ENCODE results near the gene SLC44A3. TPM values are rescaled to one million over a fixed set of nuclear protein-coding genes. Genes with fewer than 3 reads are reported as not detected.

SLC44A3 gene
- total RNA-seq, 4 donors from 2014 or later: 20.6 to 60.5 (median 41.8) TPM

GRCh38 chr1:94819238-94819944 is 766 bp upstream of the SLC44A3 start:
- Histone ChIP-seq H3K36me3 (no peaks in the 10 kb centered on the region), H3K27me3 (no peaks in the 10 kb centered on the region), H3K9me3 (no peaks in the 10 kb centered on the region), H3K4me3 (peak overlapping the region; percentile 49 to 70 (median 56)), H3K4me1 (peaks cover 3 to 44% (median 9%) of the 10 kb centered on the region in 4 donors), H3K27ac (peak overlapping the region; percentile 81 to 90 (median 90))
- no peak for TF ChIP-seq POLR2AphosphoS5 (IDR thresholded peaks at IDR 0.05)
- no peak for TF ChIP-seq EP300 (IDR thresholded peaks at IDR 0.05; ENCODE audit: low read depth)
- no peak for TF ChIP-seq POLR2A (IDR thresholded peaks at IDR 0.05)
- no peak for TF ChIP-seq CTCF (IDR thresholded peaks at IDR 0.05)
- whole genome bisulfite sequencing, 2 donors (ENCODE audit: low coverage in 1 of 2): 27 to 48% methylated on average over 5 to 14 of the region's 14 CpGs
- in situ Hi-C loops (cut with MboI; ENCODE audit: low pct_ligation_motif_present in 1 of 4, low pct_unique_long_range_greater_than_20kb in 1 of 4, low sequenced_read_pairs in 3 of 4) (loop anchor here in 2 of 4 donors (25.0 kb wide), 1 partner anchor 757 kb away; no protein-coding TSS in a partner anchor), intact Hi-C loops (cut with DNase I; ENCODE audit: low total_unique reads) (no loop called here)
- peak; percentile 20 for DNase-seq

GRCh38 chr1:94820936-94821335 is 779 bp downstream of the SLC44A3 start:
- Histone ChIP-seq H3K9me3 (no peaks in the 10 kb centered on the region), H3K36me3 (no peaks in the 10 kb centered on the region), H3K27ac (peak overlapping the region; percentile 81 to 90 (median 90)), H3K27me3 (no peaks in the 10 kb centered on the region), H3K4me3 (peak overlapping the region; percentile 53 to 70 (median 62)), H3K4me1 (peaks cover 3 to 44% (median 9%) of the 10 kb centered on the region in 4 donors)
- intact Hi-C loops (cut with DNase I; ENCODE audit: low total_unique reads) (no loop called here), in situ Hi-C loops (cut with MboI; ENCODE audit: low pct_ligation_motif_present in 1 of 4, low pct_unique_long_range_greater_than_20kb in 1 of 4, low sequenced_read_pairs in 3 of 4) (loop anchor here in 2 of 4 donors (25.0 kb wide), 1 partner anchor 759 kb away; no protein-coding TSS in a partner anchor)
- WGBS, 2 donors (ENCODE audit: low coverage in 1 of 2): 0 to 32% methylated on average over 1 to 7 of the region's 7 CpGs
- TF ChIP-seq EP300 (IDR thresholded peaks at IDR 0.05; ENCODE audit: low read depth) (no peak), CTCF (IDR thresholded peaks at IDR 0.05) (no peak), POLR2A (IDR thresholded peaks at IDR 0.05) (no peak), POLR2AphosphoS5 (IDR thresholded peaks at IDR 0.05) (no peak)
- DNase-seq: no peak

DNA sequence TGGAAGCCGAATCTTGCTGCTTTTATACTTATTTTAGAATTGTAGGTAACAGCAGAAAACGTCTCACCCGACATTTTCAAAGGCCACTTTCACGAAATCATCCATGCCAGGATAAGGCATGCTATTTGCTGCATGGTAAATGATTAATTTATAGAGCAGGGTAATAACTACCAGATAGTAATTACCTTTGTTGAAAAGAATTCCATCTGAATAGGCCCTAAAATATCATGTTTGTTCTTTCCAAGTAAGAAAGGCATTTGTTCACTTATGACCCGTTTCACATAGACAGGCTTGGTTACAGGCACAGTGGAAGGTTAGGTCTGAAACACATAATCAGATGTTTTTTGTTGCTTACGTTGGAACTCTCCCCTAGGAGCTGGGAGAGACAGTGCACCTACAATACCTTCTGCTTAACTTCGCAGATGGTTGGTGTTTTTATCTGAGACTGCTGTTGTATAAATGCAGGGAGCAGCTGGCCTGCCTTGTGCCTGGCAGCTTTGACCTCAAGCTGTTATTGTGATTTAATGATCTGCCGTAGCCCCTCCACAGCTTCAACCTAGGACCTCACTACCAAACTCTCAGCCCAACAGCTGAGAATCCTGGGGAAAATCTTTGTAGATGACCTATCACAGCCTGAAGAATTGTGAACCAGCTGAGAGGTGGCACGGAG is 1.6 kb downstream of the SLC44A3 start:
- Histone ChIP-seq H3K27me3 (no peaks in the 10 kb centered on the region), H3K4me1 (peaks cover 3 to 44% (median 9%) of the 10 kb centered on the region in 4 donors), H3K4me3 (peak overlapping the region in 3 of 4 donors; percentile 53 to 70 (median 59)), H3K36me3 (no peaks in the 10 kb centered on the region), H3K9me3 (no peaks in the 10 kb centered on the region), H3K27ac (peak overlapping the region; percentile 81 to 90 (median 90))
- intact Hi-C loops (cut with DNase I; ENCODE audit: low total_unique reads): no loop called here
- in situ Hi-C loops (cut with MboI; ENCODE audit: low pct_ligation_motif_present in 1 of 4, low pct_unique_long_range_greater_than_20kb in 1 of 4, low sequenced_read_pairs in 3 of 4): loop anchor here in 2 of 4 donors (25.0 kb wide), 1 partner anchor 759 kb away; no protein-coding TSS in a partner anchor
- peak; percentile 25 for TF ChIP-seq POLR2A (IDR thresholded peaks at IDR 0.05)
- TF ChIP-seq EP300 (IDR thresholded peaks at IDR 0.05; ENCODE audit: low read depth): no peak
- TF ChIP-seq POLR2AphosphoS5 (IDR thresholded peaks at IDR 0.05): peak in 1 of 3 donors; percentile 25
- DNase-seq: no peak
- 51 to 55% methylated on average over 2 to 9 of the region's 9 CpGs for WGBS, 2 donors (ENCODE audit: low coverage in 1 of 2)

GRCh38 chr1:94823116-94823515 is 3.0 kb downstream of the SLC44A3 start:
- in situ Hi-C loops (cut with MboI; ENCODE audit: low pct_ligation_motif_present in 1 of 4, low pct_unique_long_range_greater_than_20kb in 1 of 4, low sequenced_read_pairs in 3 of 4): loop anchor here in 2 of 4 donors (25.0 kb wide), 1 partner anchor 761 kb away; no protein-coding TSS in a partner anchor
- Histone ChIP-seq H3K27me3 (no peaks in the 10 kb centered on the region), H3K27ac (peak overlapping the region; percentile 81 to 90 (median 90)), H3K4me1 (peaks cover 3 to 35% (median 9%) of the 10 kb centered on the region in 4 donors), H3K4me3 (no peak overlapping the region), H3K36me3 (peaks cover 0 to 10% (median 0%) of the 10 kb centered on the region in 4 donors), H3K9me3 (no peaks in the 10 kb centered on the region)
- peak; percentile 45 for DNase-seq
- WGBS, 2 donors (ENCODE audit: low coverage in 1 of 2): 51% methylated on average over 3 of the region's 3 CpGs; no CpG with 5 or more reads in 1 of the 2 donors
- TF ChIP-seq POLR2AphosphoS5 (IDR thresholded peaks at IDR 0.05) (peak in 2 of 3 donors; percentile 34 to 45), POLR2A (IDR thresholded peaks at IDR 0.05) (no peak), EP300 (IDR thresholded peaks at IDR 0.05; ENCODE audit: low read depth) (no peak), CTCF (IDR thresholded peaks at IDR 0.05) (no peak)
- intact Hi-C loops (cut with DNase I; ENCODE audit: low total_unique reads): no loop called here

Data from transverse colon (tissue), 4 donors.